UCSD-AML1 (cell line): ENCODE results near the gene ELK3.

Experiments used
- DNase-seq: peaks from one replicate; lab custom pipeline; 2025; ENCODE audit not compliant: unreplicated experiment; lab: John Stamatoyannopoulos, UW

The ELK3 gene

GRCh38 chr12:96193725-96194575 is at the start of gene ELK3:
ELK3 (plus strand) TSS chr12:96194375.
- DNase-seq: peak; percentile 77

GRCh38 chr12:96146747-96147146 is 47.4 kb upstream of the ELK3 start:
- no peak for DNase-seq

- DNase-seq: no peak
Observed at GRCh38 chr12:96150442-96150841, 43.7 kb upstream of the ELK3 start.

GRCh38 chr12:96152164-96152563 is 42.0 kb upstream of the ELK3 start:
- DNase-seq: no peak

- DNase-seq: no peak
Observed at GRCh38 chr12:96153131-96153725, 40.9 kb upstream of the ELK3 start.

GRCh38 chr12:96155181-96155580 is 39.0 kb upstream of the ELK3 start:
- no peak for DNase-seq

- no peak for DNase-seq
Observed at GRCh38 chr12:96155781-96156180, 38.4 kb upstream of the ELK3 start.

GRCh38 chr12:96156211-96156610 is 38.0 kb upstream of the ELK3 start:
- no peak for DNase-seq

- DNase-seq: no peak
Observed at GRCh38 chr12:96157427-96157826, 36.7 kb upstream of the ELK3 start.

GRCh38 chr12:96164951-96165811 is 29.0 kb upstream of the ELK3 start:
- DNase-seq: no peak

GRCh38 chr12:96166765-96167164 is 27.4 kb upstream of the ELK3 start:
- no peak for DNase-seq

GRCh38 chr12:96167492-96167891 is 26.7 kb upstream of the ELK3 start:
- no peak for DNase-seq

- DNase-seq: peak; percentile 63
Observed at GRCh38 chr12:96170328-96170727, 23.8 kb upstream of the ELK3 start.

- DNase-seq: no peak
Observed at GRCh38 chr12:96170762-96171161, 23.4 kb upstream of the ELK3 start.

- DNase-seq: no peak
Observed at GRCh38 chr12:96171905-96172304, 22.3 kb upstream of the ELK3 start.

- no peak for DNase-seq
Observed at GRCh38 chr12:96172981-96173380, 21.2 kb upstream of the ELK3 start.

GRCh38 chr12:96176575-96176974 is 17.6 kb upstream of the ELK3 start:
- no peak for DNase-seq

GRCh38 chr12:96177013-96177412 is 17.2 kb upstream of the ELK3 start:
- DNase-seq: peak; percentile 53

GRCh38 chr12:96183734-96184370 is 10.3 kb upstream of the ELK3 start:
- DNase-seq: peak; percentile 19

GRCh38 chr12:96185914-96186313 is 8.3 kb upstream of the ELK3 start:
- DNase-seq: no peak

GRCh38 chr12:96186607-96187301 is 7.4 kb upstream of the ELK3 start:
- peak; percentile 17 for DNase-seq
